ENCODE results near the gene KICS2. TPM values are rescaled to one million over a fixed set of nuclear protein-coding genes. Genes with fewer than 3 reads are reported as not detected.

KICS2 gene
- total RNA-seq, 1 donor from 2014 or later: 5.2 TPM

GRCh38 chr12:64187794-64188193 is 34.3 kb downstream of the KICS2 start:
- DNase-seq (ENCODE audit: low read depth): no peak
- H3K36me3 ChIP-seq (ENCODE audit: control insufficient read depth, insufficient read depth, low read length): no peaks in the 10 kb centered on the region
- H3K27me3 ChIP-seq (ENCODE audit: control insufficient read depth, insufficient read depth, low read length): no peaks in the 10 kb centered on the region
- TF ChIP-seq CTCF (IDR thresholded peaks at IDR 0.05; ENCODE audit: insufficient read depth, low read length, poor library complexity, severe bottlenecking): no peak
- no peak overlapping the region for H3K4me3 ChIP-seq (ENCODE audit: low read depth, low read length)

GRCh38 chr12:64187370-64187769 is 34.7 kb downstream of the KICS2 start:
- Histone ChIP-seq H3K36me3 (ENCODE audit: control insufficient read depth, insufficient read depth, low read length) (no peaks in the 10 kb centered on the region), H3K4me3 (ENCODE audit: low read depth, low read length) (no peak overlapping the region), H3K27me3 (ENCODE audit: control insufficient read depth, insufficient read depth, low read length) (no peaks in the 10 kb centered on the region)
- TF ChIP-seq CTCF (IDR thresholded peaks at IDR 0.05; ENCODE audit: insufficient read depth, low read length, poor library complexity, severe bottlenecking): no peak
- DNase-seq (ENCODE audit: low read depth): no peak

- Histone ChIP-seq H3K27me3 (ENCODE audit: control insufficient read depth, insufficient read depth, low read length) (no peaks in the 10 kb centered on the region), H3K36me3 (ENCODE audit: control insufficient read depth, insufficient read depth, low read length) (no peaks in the 10 kb centered on the region), H3K4me3 (ENCODE audit: low read depth, low read length) (no peak overlapping the region)
- no peak for TF ChIP-seq CTCF (IDR thresholded peaks at IDR 0.05; ENCODE audit: insufficient read depth, low read length, poor library complexity, severe bottlenecking)
- no peak for DNase-seq (ENCODE audit: low read depth)
These were observed 35.3 kb downstream of the KICS2 start for GRCh38 chr12:64186789-64187188.

- Histone ChIP-seq H3K36me3 (ENCODE audit: control insufficient read depth, insufficient read depth, low read length) (no peaks in the 10 kb centered on the region), H3K4me3 (ENCODE audit: low read depth, low read length) (no peak overlapping the region), H3K27me3 (ENCODE audit: control insufficient read depth, insufficient read depth, low read length) (no peaks in the 10 kb centered on the region)
- TF ChIP-seq CTCF (IDR thresholded peaks at IDR 0.05; ENCODE audit: insufficient read depth, low read length, poor library complexity, severe bottlenecking): no peak
- DNase-seq (ENCODE audit: low read depth): no peak
These were observed 37.9 kb downstream of the KICS2 start for GRCh38 chr12:64184216-64184615.

GRCh38 chr12:64181430-64182291 is 40.4 kb downstream of the KICS2 start:
- H3K36me3 ChIP-seq (ENCODE audit: control insufficient read depth, insufficient read depth, low read length): no peaks in the 10 kb centered on the region
- DNase-seq (ENCODE audit: low read depth): peak; percentile 98
- no peak overlapping the region for H3K4me3 ChIP-seq (ENCODE audit: low read depth, low read length)
- peak; percentile 48 for TF ChIP-seq CTCF (IDR thresholded peaks at IDR 0.05; ENCODE audit: insufficient read depth, low read length, poor library complexity, severe bottlenecking)
- H3K27me3 ChIP-seq (ENCODE audit: control insufficient read depth, insufficient read depth, low read length): no peaks in the 10 kb centered on the region

GRCh38 chr12:64180951-64181350 is 41.1 kb downstream of the KICS2 start:
- H3K4me3 ChIP-seq (ENCODE audit: low read depth, low read length): no peak overlapping the region
- TF ChIP-seq CTCF (IDR thresholded peaks at IDR 0.05; ENCODE audit: insufficient read depth, low read length, poor library complexity, severe bottlenecking): no peak
- H3K36me3 ChIP-seq (ENCODE audit: control insufficient read depth, insufficient read depth, low read length): no peaks in the 10 kb centered on the region
- no peaks in the 10 kb centered on the region for H3K27me3 ChIP-seq (ENCODE audit: control insufficient read depth, insufficient read depth, low read length)
- DNase-seq (ENCODE audit: low read depth): no peak

Data from kidney epithelial cell (primary cell).